HuH-7.5 (cell line): Measurements from ENCODE around the gene HOPX.
"Not testable (repeated sequence)": the region's sequence is repeated elsewhere in the genome, so short reads cannot be mapped to it uniquely, and the experiment has no call there.

ENCODE experiments used
- DNase-seq: peaks from one replicate; pipeline ENCODE4 v3.0.0; 2011; ENCODE audit warnings: low spot score

The HOPX gene

DNA sequence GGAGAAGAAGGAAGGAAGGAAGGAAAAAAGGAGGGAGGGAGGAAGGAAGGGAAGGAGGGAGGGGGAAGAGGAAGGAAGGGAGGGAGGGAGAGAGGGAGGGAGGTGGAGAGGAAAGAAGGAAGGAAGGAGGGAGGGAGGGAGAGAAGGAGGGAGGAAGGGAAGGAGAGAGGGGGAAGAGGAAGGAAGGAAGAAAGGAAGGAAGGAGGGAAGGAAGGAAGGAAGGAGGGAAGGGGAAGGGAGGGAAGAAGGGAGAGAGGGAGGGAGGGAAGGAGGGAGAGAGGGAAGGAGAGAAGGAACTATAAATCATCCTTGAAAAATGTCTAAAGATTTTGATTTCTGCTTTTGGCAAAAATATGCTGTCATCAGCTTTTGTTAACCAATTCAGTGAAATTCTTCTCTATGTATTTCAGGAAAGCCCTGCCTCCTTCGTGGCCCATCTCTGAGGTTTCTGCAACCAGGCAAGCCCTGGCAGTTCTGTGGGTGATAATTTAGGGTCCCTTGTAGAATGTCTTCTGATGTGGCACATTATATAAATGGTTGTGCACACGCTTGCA, 7.1 kb upstream of the HOPX start:
- no peak for DNase-seq

GRCh38 chr4:56686537-56687231, 5.6 kb upstream of the HOPX start:
- DNase-seq = no peak

GRCh38 chr4:56684320-56685050, 3.4 kb upstream of the HOPX start:
- no peak for DNase-seq

- no peak for DNase-seq
These were observed 2.4 kb upstream of the HOPX start for GRCh38 chr4:56683455-56683854.

GRCh38 chr4:56681853-56682525, 893 bp upstream of the HOPX start:
- no peak for DNase-seq

- no peak for DNase-seq
These were observed 830 bp downstream of the HOPX start for GRCh38 chr4:56680266-56680665.

- DNase-seq = no peak
These were observed 3.4 kb downstream of the HOPX start for GRCh38 chr4:56677711-56678110.

DNA sequence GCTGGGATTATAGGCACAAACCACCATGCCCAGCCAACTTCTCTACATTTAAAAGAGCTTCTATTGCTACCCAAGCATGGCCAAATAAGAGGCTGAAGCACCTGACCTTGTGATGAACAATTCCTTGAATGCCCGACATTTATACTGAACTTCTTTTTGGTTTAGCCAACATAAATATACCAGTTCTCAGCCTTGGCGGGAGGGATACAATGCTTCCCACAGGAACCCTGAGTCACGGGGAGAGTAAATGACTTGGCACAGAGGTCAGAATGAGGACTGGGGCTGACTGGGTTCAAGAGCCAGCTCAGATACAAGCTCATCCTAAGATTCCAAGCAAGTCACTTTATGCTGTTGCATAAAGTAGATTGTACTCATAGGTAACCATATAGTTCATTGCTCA, 6.1 kb downstream of the HOPX start:
- no peak for DNase-seq

GRCh38 chr4:56671860-56672259, 9.2 kb downstream of the HOPX start:
- no peak for DNase-seq

DNA sequence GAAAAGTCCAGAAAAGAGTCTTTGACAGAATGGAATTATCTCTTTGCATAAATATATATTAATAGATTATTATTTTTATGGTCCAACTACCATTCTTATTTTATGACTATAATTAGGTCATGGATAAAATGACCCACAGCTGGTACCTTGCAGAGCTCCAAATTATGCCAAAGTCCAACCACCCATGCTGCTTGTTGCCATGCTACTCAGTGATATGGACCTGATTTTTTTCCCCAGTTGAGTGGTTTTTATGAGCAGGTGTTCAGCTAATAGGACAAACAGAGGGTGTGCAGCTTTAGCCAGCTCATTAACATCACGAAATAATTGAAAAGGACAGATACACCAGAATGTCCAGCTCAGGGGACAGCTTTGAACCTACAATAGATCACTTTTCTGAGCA, 9.7 kb downstream of the HOPX start:
- DNase-seq = no peak

DNA sequence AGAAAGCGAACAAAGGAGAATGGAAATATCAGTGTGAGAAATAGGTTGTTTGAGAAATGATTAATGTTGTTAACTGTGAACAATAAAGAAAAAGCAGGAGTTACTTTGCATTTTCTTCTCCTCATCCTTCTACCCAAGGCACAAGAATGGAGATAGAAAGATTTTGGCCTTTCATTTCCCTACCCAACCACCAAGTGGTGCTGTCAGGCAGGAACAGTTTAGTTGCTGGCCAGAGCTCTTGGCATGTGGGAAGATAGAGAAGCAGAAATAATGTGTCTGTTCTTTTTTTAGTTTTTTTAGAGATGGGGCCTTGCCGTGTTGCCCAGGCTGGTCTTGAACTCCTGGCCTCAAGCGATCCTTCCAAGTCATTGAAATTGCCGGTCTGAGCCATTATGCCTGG, 12.8 kb downstream of the HOPX start:
- no peak for DNase-seq

GRCh38 chr4:56667396-56667795, 13.7 kb downstream of the HOPX start:
- DNase-seq = not testable (repeated sequence)

DNA sequence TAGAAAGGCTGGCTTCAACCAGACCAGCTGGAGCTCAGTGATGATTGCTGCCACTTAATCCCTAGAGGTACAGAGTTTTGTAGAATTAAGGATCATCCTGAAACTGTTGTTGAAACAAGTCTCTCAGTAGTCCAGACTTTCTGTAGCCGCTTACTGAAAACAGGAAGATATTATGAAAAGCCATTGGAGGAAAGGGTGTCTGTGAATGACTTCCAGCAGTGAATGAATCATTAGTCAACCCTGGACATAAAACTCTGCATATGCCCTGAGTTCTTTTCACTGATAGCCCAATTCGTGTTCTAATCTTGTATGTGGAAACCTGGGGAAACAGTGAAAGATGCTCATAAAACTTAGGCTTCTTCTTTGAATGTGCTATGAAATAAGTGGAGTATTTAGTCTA, 14.8 kb downstream of the HOPX start:
- no peak for DNase-seq

GRCh38 chr4:56665781-56666180, 15.3 kb downstream of the HOPX start:
- DNase-seq = no peak

DNA sequence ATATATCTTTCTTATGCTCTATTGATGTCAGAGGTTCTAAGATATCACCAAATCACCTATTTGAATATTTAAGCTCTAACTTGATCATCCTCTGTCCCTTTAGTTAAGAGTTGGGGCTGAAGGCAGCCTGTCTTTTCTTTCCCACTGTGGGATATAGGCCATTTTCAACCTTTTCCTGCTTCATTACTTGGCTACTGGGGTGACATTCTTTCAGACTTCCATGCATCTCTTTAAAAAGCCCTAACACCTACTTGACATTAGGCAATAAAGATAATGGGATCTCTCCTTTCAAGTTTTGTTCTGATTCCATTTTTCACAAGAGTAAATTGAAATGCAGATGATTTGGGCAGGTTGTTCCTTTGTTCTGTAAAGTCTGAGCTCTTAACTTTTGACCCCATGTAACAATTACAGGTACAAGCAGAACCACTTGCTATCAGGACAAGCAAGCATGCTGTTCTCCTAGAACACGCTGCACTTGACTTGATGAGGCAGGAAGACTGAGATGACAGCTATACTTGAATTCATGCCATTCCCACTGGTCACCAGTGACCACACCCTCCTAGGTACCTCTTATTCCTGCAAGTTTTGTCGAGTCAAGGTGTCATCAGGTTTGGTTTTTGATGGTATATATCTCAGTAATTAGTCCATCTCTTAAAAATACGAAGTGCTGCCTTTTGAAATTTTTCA, 18.2 kb downstream of the HOPX start:
- no peak for DNase-seq

DNA sequence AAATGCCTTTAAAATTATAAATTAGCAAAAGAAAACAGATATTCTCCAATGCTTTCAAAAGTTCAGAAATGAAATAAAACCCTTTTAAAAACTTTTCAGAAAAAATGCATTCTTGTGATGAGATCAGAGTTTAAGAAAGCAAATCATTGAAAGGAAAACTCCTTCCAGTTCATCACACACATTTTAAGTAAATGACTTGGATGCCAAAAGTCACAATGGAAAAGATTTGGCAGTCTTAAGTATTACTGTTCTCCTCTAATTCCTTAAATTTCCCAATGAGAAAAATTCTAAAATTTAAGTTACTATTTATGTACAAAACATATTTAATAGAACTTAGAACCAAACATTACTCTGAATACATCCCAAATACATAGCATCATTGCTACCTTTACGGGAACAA, 21.1 kb downstream of the HOPX start:
- DNase-seq = no peak

- DNase-seq = no peak
These were observed 22.6 kb downstream of the HOPX start for GRCh38 chr4:56658528-56658927.

DNA sequence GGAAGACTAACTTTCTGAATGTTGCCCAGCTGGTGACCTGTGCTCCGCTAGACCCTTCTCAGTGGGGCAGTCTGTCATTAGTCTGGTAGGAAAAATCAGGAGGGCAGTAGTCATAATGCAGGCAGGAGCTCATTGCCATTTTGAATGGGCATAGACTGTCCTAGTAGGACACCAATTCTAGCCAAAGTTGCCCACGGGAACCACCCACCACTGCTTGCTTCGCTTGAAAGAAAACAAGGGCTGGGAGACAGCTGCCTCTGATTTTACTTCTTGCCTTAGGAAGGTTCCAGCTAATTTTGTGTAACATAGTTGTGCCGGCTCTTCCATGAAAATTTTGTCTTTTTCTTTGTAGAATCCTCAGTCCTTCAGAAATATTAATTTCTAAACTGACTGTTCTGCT, 23.3 kb downstream of the HOPX start:
- no peak for DNase-seq

DNA sequence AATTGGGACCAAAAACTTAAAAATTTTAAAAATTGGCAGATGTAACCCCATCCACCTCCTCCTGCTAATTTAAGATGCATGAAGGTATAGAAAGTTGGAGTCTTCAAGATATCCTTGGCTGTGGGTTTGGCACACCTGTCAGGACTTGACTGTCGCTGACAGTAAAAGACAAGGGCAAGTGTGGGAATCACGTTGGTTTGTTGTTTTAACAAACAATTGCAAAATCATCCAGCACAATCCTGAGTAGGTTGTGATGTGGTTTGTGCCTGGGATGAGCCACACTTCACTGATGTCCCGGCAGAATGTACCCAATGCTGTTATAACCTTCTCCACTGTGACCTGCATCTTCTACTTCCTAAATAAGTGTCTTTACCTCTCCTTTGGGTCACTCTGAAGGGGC, 24.0 kb downstream of the HOPX start:
- no peak for DNase-seq

DNA sequence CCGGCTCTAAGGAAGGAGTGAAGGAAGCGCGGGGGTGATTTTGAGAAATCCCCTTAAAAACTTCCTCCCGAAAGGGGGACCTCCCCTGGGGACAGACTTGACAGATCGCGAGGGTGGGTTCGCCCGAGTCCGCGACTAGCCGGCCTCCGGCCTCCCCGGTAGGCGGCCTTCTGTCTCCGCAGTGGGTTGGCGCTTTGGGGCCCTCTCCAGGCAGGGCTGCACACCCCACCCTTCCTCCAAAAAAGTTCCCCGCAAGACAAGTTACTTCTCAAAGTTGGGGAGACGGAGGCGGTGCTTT, 24.8 kb downstream of the HOPX start:
- DNase-seq = no peak

- no peak for DNase-seq
These were observed 25.3 kb downstream of the HOPX start for GRCh38 chr4:56655627-56656345.

GRCh38 chr4:56655209-56655626, 25.9 kb downstream of the HOPX start:
- no peak for DNase-seq
